CD4-positive, alpha-beta T cell treated with Interleukin-17A for 4 hours (primary cell): Measurements from ENCODE around the gene KAZN.

ENCODE experiments used
- DNase-seq: peaks from one replicate; pipeline ENCODE4 v3.0.0-alpha.2; 2020; ENCODE audit warnings: mixed read lengths

KAZN gene

DNA sequence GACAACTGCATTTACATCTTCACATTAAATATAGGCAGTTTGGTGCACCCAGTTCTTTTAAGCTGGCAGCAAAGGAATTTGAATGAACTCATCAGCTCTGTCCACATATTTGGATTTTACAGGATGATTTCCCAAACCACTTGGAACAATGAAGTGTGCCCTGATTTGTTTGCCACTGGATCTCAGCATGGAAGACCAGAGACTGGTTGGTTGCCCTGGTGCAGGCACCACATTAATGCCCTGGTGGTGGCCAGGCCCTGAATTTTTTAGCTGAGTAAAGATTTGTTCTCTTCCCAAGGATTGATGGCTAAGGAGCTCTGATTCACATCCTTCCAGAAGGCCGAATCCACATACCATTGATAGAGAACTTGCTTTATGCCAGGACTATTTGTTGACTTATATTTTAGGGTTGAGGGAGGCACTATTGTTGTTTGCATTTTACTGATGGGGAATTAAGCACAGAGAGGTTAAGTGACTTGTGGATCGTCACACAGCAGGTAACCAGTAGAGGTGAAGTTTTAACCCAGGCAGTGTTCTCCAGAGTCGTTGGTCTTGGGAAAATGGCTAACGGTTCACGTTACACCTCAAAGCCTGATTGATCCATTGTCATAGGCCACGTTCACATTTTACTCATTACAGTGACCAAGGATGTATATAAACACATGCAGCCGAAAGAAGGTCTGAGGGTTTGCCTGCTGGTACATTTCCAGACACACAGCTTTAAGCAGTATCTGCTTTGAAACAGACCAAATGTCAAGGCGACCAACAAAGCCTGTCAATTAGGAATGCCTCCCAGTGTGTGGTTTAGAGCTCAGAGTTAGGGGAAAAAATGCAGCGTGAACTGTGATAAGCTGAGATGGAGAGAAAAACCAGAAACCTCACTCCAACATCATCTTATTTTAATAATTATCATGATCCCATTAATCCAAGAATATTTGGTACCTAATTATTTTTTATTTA is 50.7 kb downstream of the KAZN start:
- no peak for DNase-seq

- DNase-seq, result no peak
These were observed 51.5 kb downstream of the KAZN start for GRCh38 chr1:14649976-14650375.

GRCh38 chr1:14650951-14651350 is 52.5 kb downstream of the KAZN start:
- DNase-seq, result no peak

- no peak for DNase-seq
These were observed 54.4 kb downstream of the KAZN start for GRCh38 chr1:14652840-14653239.

DNA sequence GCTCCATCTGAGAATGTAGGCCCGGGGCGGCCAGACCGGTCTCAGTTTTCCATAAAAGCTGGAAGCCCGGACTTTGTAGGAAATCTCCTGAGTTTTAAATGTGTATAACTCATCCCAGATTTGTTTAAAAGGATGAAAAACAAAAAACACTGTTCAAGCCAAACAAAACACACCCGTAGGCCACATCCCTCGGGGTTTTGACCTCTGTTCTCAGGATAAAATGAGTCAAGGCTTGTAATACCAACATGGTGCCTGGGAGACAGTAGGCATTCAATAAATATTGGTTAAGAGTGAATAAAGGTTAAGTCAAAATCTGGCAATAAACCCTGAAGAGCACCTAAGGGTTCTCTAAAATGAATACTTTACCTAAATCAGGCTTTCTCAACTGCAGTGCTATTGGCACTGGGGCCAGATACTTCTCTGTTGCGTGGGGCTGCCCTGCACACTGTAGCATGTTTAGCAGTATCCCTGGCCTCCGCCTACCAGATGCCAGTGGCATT is 55.0 kb downstream of the KAZN start:
- no peak for DNase-seq

- DNase-seq, result no peak
These were observed 56.1 kb downstream of the KAZN start for GRCh38 chr1:14654554-14654953.

- no peak for DNase-seq
These were observed 56.9 kb downstream of the KAZN start for GRCh38 chr1:14655385-14655784.

GRCh38 chr1:14656384-14656937 is 58.0 kb downstream of the KAZN start:
- no peak for DNase-seq

DNA sequence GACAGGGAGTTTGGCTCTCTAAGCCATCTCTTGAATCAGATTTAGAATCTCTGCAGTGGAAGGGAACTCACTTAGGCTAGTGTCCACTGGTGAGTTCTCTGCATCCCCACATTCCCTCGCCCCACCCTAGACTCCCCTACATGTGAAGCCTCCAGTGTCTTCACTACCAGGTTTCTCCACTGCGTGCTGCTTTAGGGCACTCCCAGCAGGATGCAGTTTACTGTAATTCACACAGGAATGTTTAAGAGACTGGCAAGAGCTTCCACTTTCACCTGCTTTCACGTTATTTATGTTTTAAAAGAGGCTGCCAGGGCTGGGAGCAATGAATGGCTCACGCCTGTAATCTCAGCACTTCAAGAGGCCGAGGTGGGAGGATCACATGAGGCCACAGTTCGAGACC is 60.2 kb downstream of the KAZN start:
- no peak for DNase-seq

GRCh38 chr1:14659913-14660312 is 61.4 kb downstream of the KAZN start:
- DNase-seq, result no peak

GRCh38 chr1:14660801-14661200 is 62.3 kb downstream of the KAZN start:
- no peak for DNase-seq

DNA sequence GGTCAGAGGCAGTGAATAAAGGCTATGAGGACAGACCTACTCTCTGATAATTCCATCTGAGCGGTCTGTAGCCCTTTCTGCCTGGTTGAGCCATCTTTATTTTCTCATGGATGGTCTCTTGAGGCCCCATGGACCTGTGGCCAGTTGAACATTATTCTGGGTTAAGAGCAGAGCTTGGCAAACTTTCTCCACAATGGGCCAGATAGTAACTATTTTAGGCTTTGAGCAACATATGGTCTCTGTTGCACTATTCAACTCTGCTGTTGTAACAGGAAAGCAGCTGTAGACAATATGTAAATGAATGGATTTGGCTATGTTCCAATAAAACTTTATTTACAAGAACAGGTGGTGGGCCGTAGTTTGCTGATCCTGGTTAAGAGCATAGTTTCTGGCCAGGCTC is 62.7 kb downstream of the KAZN start:
- DNase-seq, result no peak

- no peak for DNase-seq
These were observed 63.6 kb downstream of the KAZN start for GRCh38 chr1:14662116-14662515.

- DNase-seq, result no peak
These were observed 65.3 kb downstream of the KAZN start for GRCh38 chr1:14663773-14664172.

DNA sequence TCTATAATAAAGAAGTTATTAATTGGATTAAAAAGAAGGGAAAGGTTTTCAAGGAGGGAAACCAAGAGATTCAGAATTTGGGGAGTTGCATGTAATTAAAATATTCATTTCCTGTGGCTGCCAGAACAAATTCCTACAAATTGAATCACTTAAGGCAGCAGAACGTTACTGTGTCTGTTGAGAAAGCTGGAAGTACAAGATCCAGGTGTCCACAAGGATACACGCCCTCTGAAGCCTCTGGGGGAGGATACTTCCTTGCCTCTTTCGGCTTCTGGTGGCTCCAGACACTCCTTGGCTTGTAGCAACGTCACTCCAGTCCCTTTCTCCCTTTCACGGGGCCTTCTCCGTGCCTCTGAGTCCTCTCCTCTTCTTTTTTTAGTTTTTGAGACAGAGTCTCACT is 67.9 kb downstream of the KAZN start:
- no peak for DNase-seq

- DNase-seq, result no peak
These were observed 68.6 kb downstream of the KAZN start for GRCh38 chr1:14666962-14667650.

DNA sequence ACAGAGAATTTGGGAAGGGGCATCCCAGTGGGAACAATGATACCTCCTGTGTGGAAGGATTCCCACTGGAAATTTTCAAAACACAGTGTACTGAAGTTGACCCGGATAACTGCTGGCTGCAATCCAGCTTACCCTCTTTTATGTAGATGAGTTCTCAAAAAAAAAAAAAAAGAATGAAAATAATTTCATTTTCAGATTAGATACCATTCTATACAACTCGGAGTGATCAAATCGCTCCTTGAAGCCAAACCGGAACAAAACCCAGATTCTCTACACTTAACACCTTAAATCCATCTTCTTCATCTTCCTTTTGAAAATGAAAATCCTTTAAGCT is 69.1 kb downstream of the KAZN start:
- no peak for DNase-seq

- DNase-seq, result no peak
These were observed 70.1 kb downstream of the KAZN start for GRCh38 chr1:14668538-14668937.

DNA sequence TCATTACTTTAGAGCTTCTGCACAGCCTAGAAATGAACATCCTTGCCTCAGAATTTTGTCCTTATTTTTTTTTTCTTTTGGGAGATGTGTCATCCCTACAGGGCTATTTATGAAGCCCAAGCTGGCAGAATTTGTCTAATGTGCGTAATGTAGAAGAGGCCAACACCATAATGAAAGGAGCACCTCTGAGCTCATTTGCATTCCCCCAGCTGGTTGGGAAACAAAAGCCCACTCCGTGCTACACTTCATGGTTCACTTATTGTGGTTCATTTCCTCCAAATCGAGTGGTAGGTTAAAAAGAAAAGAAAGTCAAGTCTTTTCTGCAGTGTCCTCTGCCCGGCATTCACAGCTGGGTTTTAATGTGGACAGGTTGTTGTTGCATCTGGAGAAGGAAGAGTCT is 73.5 kb downstream of the KAZN start:
- no peak for DNase-seq

DNA sequence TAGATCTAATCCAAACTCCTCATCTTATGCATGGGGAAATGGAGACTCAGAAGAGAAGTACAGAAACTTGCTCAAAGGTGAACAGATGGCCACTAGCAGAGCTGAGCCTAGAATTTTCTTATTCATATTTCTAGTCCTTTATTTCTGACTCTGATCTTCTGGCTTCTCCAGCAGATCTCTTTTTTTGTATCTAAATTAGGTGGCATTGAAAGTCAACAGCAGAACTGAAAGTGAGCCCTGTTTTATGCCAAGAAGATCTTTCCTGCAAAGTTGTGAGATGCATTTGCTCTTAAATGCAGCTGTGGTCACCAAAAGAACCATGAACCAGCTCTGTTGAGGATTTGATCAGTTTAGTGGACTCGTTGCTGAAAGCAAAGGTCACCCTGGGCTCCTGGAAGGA is 75.5 kb downstream of the KAZN start:
- no peak for DNase-seq

DNA sequence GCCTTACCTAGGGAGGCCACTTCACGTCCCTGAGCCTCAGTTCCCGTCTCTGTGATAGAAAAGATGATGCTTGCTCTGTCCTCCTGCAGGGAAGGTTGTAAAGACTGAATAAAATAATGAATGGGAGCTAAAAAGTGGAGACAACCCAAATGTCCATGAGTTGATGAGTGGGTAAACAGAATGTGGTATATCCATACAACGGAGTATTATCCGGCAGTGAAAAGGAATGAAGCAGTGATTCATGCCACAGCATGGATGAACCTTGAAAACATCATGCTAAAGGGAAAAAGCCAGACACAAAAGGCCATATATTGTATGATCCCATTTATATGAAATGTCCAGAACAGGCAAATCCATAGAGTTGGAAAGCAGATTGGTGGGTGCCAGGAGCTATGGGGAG is 77.9 kb downstream of the KAZN start:
- DNase-seq, result no peak

GRCh38 chr1:14677292-14677971 is 78.9 kb downstream of the KAZN start:
- no peak for DNase-seq

- no peak for DNase-seq
These were observed 79.6 kb downstream of the KAZN start for GRCh38 chr1:14678011-14678638.
